Ishikawa (cell line): Measurements from ENCODE around the gene TM9SF2.

Experiments used
- CEBPB ChIP-seq: IDR thresholded peaks from 2 replicates; pipeline ENCODE4 v1.6.1; 2012
- CREB1 ChIP-seq: IDR thresholded peaks from 2 replicates; pipeline ENCODE4 v1.6.1; 2012; ENCODE audit warnings: low read depth
- EGR1 ChIP-seq: IDR thresholded peaks from 2 replicates; pipeline ENCODE4 v1.6.1; 2012
- EP300 ChIP-seq: IDR thresholded peaks from 2 replicates; pipeline ENCODE4 v1.6.1; 2012; ENCODE audit warnings: borderline replicate concordance
- FOXM1 ChIP-seq: IDR thresholded peaks from 2 replicates; pipeline ENCODE4 v1.6.1; 2012; ENCODE audit warnings: low read depth, borderline replicate concordance
- NFIC ChIP-seq: IDR thresholded peaks from 2 replicates; pipeline ENCODE4 v1.6.1; 2012
- RAD21 ChIP-seq: IDR thresholded peaks from 2 replicates; pipeline ENCODE4 v1.6.1; 2012; ENCODE audit warnings: low read depth
- TAF1 ChIP-seq: IDR thresholded peaks from 2 replicates; pipeline ENCODE4 v1.6.1; 2012; ENCODE audit warnings: low read depth, mild to moderate bottlenecking
- TCF12 ChIP-seq: IDR thresholded peaks from 2 replicates; pipeline ENCODE4 v1.6.1; 2012; ENCODE audit warnings: low read depth
- TEAD4 ChIP-seq: IDR thresholded peaks from 2 replicates; pipeline ENCODE4 v1.6.1; 2012
- YY1 ChIP-seq: IDR thresholded peaks from 2 replicates; pipeline ENCODE4 v1.6.1; 2012; ENCODE audit warnings: low read depth
- ZBTB7A ChIP-seq: IDR thresholded peaks from 2 replicates; pipeline ENCODE4 v1.6.1; 2012; ENCODE audit warnings: low read depth
- TF ChIP-seq, protein P1 (sequence below): IDR thresholded peaks from 2 replicates; pipeline ENCODE4 v1.6.1; 2012; ENCODE audit warnings: low read depth, mild to moderate bottlenecking
- TF ChIP-seq, protein P2 (sequence below): IDR thresholded peaks from 2 replicates; pipeline ENCODE4 v1.6.1; 2012
- TF ChIP-seq, protein P3 (sequence below): IDR thresholded peaks from 2 replicates; pipeline ENCODE4 v1.6.1; 2012

TM9SF2 gene

DNA sequence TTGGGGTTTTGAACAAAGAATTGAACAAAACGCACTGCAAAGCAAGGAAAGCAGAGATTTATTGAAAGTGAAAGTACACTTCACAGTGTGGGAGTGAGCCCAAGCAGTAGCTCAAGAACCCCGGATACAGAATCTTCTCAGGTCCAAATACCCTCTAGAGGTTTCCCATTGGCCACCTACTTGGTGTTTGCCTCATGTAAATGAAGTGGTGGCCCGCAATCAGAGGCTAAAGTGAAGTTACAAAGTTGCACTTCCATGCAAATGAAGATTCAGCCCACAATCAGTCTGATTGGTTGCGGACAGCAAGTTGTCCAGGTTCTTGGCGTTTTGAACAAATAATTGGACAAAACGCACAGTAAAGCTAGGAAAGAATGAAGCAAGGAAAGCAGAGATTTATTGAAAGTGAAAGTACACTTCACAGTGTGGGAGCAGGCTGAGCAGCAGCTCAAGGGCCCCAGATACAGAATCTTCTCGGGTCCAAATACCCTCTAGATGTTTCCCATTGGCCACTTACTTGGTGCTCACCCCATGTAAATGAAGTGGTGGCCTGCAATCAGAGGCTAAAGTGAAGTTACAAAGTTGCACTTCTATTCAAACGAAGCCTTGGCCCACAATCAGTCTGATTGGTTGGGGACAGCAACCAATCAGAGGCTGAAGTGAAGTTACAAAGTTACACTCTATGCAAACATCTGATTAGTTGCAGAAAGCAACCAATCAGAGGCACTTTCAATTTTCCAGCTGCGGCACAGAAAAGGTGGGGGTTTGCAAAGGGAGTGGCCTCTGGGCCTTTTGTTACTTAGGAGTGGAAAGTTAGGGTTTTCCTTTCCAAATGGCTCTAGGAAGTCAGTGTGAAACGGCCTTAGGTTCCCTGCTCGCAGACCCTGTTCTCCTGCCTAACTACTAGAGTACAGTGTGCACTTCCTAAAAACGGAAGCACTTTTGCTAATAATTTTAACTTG, 4.8 kb upstream of the TM9SF2 start:
- TF ChIP-seq YY1 (no peak), EGR1 (no peak), TAF1 (no peak), TEAD4 (no peak), NFIC (no peak), EP300 (no peak), ZBTB7A (no peak)
- TF ChIP-seq, protein P1, sequence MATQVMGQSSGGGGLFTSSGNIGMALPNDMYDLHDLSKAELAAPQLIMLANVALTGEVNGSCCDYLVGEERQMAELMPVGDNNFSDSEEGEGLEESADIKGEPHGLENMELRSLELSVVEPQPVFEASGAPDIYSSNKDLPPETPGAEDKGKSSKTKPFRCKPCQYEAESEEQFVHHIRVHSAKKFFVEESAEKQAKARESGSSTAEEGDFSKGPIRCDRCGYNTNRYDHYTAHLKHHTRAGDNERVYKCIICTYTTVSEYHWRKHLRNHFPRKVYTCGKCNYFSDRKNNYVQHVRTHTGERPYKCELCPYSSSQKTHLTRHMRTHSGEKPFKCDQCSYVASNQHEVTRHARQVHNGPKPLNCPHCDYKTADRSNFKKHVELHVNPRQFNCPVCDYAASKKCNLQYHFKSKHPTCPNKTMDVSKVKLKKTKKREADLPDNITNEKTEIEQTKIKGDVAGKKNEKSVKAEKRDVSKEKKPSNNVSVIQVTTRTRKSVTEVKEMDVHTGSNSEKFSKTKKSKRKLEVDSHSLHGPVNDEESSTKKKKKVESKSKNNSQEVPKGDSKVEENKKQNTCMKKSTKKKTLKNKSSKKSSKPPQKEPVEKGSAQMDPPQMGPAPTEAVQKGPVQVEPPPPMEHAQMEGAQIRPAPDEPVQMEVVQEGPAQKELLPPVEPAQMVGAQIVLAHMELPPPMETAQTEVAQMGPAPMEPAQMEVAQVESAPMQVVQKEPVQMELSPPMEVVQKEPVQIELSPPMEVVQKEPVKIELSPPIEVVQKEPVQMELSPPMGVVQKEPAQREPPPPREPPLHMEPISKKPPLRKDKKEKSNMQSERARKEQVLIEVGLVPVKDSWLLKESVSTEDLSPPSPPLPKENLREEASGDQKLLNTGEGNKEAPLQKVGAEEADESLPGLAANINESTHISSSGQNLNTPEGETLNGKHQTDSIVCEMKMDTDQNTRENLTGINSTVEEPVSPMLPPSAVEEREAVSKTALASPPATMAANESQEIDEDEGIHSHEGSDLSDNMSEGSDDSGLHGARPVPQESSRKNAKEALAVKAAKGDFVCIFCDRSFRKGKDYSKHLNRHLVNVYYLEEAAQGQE = no peak
- TF ChIP-seq, protein P2, sequence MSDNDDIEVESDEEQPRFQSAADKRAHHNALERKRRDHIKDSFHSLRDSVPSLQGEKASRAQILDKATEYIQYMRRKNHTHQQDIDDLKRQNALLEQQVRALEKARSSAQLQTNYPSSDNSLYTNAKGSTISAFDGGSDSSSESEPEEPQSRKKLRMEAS = no peak

DNA sequence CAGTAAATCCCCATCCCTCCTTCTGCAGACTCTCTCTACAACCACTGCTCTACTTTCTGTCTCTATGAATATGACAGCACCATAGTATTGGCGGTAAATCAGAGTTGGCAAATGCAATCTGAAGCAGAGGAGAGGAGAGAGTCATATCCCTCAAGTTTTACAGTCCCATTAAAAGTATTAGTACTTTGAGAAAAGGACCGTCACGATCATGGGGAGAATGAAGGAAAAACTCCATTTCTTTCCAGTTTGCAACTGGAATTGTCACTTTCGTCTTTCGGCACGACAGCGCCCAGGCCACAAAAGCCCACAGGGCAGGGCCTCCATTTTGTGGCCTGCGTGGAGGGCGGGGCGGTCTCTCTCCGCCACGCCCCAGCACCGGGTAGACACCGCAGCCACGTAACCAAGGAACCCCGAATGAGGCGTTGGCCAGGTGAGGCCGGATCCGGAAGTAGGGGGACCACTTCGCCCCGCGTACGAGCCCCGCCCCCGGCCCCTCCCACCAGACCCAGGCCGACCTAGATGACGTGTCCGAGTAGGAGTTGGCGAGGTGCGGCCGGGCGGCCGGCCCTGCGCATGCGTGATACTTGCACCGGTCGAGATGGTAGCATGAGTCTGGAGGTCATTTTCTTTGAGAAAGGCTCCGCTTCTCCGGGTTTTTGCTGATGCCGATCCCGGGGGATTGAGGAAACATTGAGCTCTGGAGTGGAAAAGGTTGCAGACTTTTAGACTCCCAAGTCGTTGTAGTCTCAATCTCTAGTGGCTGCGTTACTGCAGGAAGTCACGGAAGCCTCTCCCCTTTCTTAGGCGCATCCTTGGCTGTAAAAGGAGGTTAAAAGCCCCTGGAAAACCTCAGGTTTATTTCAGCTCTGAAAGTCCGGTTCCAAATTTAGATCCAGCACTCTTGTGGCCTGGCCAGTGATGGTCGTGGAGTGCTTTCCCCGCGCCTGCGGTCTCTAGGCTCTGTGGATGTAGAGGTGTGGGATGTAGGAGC, 2.8 kb upstream of the TM9SF2 start:
- TF ChIP-seq, protein P2 = peak; percentile 71
- TF ChIP-seq YY1 = peak; percentile 69
- no peak for TF ChIP-seq RAD21
- TF ChIP-seq EGR1 = no peak
- TF ChIP-seq CEBPB = no peak
- TF ChIP-seq TAF1 = peak; percentile 78; the same call in 1 of the 2 replicates
- TF ChIP-seq, protein P1 = no peak
- peak; percentile 63; the same call in 1 of the 2 replicates for TF ChIP-seq CREB1

DNA sequence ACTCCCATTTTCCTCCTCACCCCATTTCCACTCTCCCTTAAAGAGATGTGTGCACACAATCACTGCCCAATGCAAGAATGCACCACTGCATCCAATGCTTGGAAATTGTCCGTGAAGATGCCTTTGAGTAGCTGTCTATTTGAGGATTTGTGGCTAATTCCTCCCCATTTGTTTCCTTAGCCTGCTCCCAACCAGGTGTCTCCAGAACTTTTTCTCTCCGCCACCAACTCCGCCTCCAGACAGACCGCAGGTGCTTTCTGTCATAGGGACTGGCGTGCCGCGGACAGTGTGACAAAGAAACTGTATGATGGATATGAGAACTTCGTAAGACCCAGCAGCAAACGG, 461 bp upstream of the TM9SF2 start:
- TF ChIP-seq TEAD4 (no peak; the same call in 1 of the 2 replicates), CEBPB (no peak), FOXM1 (no peak), NFIC (no peak), CREB1 (no peak), EGR1 (no peak), ZBTB7A (no peak), YY1 (no peak), EP300 (no peak), TCF12 (no peak), RAD21 (no peak), TAF1 (no peak)
- TF ChIP-seq, protein P2 = no peak
- TF ChIP-seq, protein P1 = no peak
- TF ChIP-seq, protein P3, sequence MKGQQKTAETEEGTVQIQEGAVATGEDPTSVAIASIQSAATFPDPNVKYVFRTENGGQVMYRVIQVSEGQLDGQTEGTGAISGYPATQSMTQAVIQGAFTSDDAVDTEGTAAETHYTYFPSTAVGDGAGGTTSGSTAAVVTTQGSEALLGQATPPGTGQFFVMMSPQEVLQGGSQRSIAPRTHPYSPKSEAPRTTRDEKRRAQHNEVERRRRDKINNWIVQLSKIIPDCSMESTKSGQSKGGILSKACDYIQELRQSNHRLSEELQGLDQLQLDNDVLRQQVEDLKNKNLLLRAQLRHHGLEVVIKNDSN = no peak

DNA sequence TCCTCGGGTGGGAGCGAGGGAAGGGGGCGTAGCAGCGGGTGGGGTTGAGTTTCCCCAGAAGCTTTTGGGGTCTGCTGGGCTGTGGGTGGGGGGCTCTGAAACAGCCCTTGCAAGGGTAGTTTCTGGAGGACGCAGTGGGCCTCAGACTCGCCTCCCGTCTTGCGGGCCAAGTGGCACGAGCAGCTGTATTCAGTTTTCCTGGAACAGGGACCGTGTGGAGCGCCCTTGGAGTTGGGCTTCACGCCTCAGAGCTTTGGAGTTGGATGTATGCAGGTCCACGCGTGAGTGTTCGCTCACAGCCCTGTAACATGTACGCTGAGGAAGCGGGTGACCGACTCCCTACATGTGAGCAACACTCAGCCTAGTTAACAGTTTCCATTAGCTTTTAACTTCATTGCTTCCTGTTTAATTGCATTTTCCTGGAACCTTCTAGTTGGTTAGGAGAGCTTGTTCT, 603 bp downstream of the TM9SF2 start:
- TF ChIP-seq FOXM1 = no peak
